Measurements from ENCODE around the gene KCNT1.

DNA sequence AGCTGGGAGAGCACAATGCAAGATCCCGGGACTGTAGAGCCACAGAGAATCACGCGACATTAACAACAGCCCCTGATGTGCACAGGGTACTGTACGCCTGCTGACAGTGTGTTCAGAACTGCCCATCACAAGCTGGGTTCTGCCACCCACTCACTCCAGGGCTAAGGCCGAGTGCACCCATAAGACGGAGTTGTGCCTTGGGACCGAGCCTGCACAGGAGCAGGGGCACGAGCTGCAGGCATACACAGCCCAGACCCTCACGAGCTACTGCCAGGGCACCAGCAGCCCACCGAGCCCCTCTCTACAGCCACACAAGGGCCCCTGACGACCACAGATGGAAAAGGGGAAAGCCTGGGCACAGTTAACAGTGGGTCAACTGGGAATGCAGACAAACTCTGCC is 137.5 kb downstream of the KCNT1 start:
- TF ChIP-seq, protein P1, sequence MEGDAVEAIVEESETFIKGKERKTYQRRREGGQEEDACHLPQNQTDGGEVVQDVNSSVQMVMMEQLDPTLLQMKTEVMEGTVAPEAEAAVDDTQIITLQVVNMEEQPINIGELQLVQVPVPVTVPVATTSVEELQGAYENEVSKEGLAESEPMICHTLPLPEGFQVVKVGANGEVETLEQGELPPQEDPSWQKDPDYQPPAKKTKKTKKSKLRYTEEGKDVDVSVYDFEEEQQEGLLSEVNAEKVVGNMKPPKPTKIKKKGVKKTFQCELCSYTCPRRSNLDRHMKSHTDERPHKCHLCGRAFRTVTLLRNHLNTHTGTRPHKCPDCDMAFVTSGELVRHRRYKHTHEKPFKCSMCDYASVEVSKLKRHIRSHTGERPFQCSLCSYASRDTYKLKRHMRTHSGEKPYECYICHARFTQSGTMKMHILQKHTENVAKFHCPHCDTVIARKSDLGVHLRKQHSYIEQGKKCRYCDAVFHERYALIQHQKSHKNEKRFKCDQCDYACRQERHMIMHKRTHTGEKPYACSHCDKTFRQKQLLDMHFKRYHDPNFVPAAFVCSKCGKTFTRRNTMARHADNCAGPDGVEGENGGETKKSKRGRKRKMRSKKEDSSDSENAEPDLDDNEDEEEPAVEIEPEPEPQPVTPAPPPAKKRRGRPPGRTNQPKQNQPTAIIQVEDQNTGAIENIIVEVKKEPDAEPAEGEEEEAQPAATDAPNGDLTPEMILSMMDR (optimal IDR thresholded peaks at IDR 0.05 in 1 of 3, IDR thresholded peaks at IDR 0.05 in 1 of 3, conservative IDR thresholded peaks at IDR 0.05 in 1 of 3; ENCODE audit: extremely low read depth in 1 of 3, insufficient read depth in 2 of 3, low read length in 3 of 3): no peak
- TF ChIP-seq EZH2 (IDR thresholded peaks at IDR 0.05; ENCODE audit: low read length): no peak

Measured in keratinocyte (primary cell).